Stimulated activated naive CD8-positive, alpha-beta T cell treated with anti-CD3 and anti-CD28 coated beads, Interleukin-15, Interleukin-2, amounts not matched to agents 100 ng/mL and 50 ng/mL, for 24 hours (primary cell): ENCODE results near the gene GOLGA2.

Source experiments
- H3K27ac Mint-ChIP-seq: one replicate; pipeline ENCODE4 v1.8.0; 2021; ENCODE audit warnings: mild to moderate bottlenecking, mixed read lengths
- H3K27me3 Mint-ChIP-seq: one replicate; pipeline ENCODE4 v1.8.0; 2021; ENCODE audit warnings: mixed read lengths
- H3K36me3 Mint-ChIP-seq: one replicate; pipeline ENCODE4 v1.8.0; 2021; ENCODE audit warnings: low read depth, mixed read lengths
- H3K4me1 Mint-ChIP-seq: one replicate; pipeline ENCODE4 v1.8.0; 2021; ENCODE audit warnings: low read depth, mixed read lengths
- H3K4me3 Mint-ChIP-seq: one replicate; pipeline ENCODE4 v1.8.0; 2021; ENCODE audit warnings: mild to moderate bottlenecking, mixed read lengths
- H3K9me3 Mint-ChIP-seq: one replicate; pipeline ENCODE4 v1.8.0; 2021; ENCODE audit warnings: mixed read lengths

GOLGA2 gene

DNA sequence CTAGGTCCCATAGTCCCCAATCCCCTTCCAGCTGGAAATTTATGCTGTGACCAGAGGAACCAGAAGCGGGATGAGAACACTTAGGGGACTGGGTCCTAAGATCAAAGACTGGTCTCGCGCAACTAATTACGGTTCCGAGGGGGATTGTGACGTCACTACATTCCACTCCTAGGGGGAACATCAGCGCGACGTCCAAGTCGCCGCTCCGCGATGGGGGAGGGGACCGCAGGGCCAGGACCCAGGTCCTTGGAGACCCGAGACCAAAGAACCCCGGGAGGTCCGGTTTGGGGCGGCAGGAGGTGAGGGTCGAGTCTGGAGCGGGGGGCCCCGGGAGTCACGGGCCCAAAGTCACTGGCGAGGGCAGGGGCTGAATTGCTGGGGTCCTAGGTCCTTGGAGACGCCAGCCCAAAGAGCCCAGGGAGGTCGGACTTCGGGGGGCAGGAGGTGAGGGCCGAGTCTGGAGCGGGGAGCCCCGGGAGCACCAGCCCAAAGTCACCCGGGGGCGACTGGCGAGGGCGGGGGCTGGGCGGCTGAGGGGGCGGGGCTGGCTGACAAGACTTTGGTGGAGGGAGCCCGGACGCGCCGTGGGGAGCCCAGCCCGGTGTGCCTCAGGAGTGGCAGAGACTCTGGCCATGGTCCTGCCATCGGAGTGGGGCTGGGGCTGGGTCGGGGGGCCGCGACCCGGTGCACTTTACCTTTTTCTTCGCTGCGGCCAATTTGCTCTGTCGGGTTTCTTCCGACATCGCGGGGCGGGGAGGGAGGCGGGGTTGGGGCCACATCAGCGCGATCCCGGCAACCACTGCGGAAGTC is at the start of gene GOLGA2:
TSS of gene GOLGA2 (minus strand) at position 810 of the 810 bp plus-strand sequence. CDS start at position 779, 31 bp downstream.
- Mint-ChIP-seq H3K27ac (peak within 1 kb of the TSS; percentile 97), H3K27me3 (no peaks in the 10 kb centered on the region), H3K4me1 (peaks cover 47% of the 10 kb centered on the region), H3K36me3 (peaks cover 10% of the 10 kb centered on the region), H3K9me3 (no peaks in the 10 kb centered on the region), H3K4me3 (peak within 1 kb of the TSS; percentile 97)

DNA sequence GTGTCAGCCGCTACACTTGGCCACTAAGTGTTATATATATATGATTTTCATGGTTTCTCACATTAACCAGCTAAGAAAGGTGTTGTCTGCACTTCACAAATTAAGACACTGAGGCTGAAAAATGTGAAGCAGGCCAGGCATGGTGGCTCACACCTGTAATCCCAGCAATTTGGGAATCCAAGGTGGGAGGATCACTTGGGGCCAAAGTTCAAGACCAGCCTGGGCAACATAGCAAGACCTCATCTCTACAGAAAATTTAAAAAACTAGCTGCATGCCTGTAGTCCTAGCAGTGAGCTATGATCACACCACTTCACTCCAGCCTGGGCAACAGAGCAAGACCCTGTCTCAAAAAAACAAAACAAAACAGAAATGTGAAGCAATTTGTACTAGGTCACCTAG is 48.6 kb upstream of the GOLGA2 start:
- peak overlapping the region; percentile 52 for H3K27ac Mint-ChIP-seq
- H3K36me3 Mint-ChIP-seq, result peaks cover 23% of the 10 kb centered on the region
- no peaks in the 10 kb centered on the region for H3K27me3 Mint-ChIP-seq
- no peaks in the 10 kb centered on the region for H3K9me3 Mint-ChIP-seq
- H3K4me3 Mint-ChIP-seq, result peak overlapping the region; percentile 93
- peaks cover 24% of the 10 kb centered on the region for H3K4me1 Mint-ChIP-seq

- Mint-ChIP-seq H3K27me3 (no peaks in the 10 kb centered on the region), H3K9me3 (no peaks in the 10 kb centered on the region), H3K4me3 (peak overlapping the region; percentile 93), H3K36me3 (peaks cover 23% of the 10 kb centered on the region), H3K4me1 (peaks cover 24% of the 10 kb centered on the region), H3K27ac (peak overlapping the region; percentile 98)
These were observed 48.0 kb upstream of the GOLGA2 start for GRCh38 chr9:128323791-128324190.

GRCh38 chr9:128323212-128323730 is 47.5 kb upstream of the GOLGA2 start:
- peak overlapping the region; percentile 93 for H3K4me3 Mint-ChIP-seq
- no peaks in the 10 kb centered on the region for H3K9me3 Mint-ChIP-seq
- H3K4me1 Mint-ChIP-seq, result peaks cover 24% of the 10 kb centered on the region
- no peaks in the 10 kb centered on the region for H3K27me3 Mint-ChIP-seq
- peak overlapping the region; percentile 98 for H3K27ac Mint-ChIP-seq
- peaks cover 23% of the 10 kb centered on the region for H3K36me3 Mint-ChIP-seq

- no peaks in the 10 kb centered on the region for H3K9me3 Mint-ChIP-seq
- peak within 1 kb of the TSS; percentile 93 for H3K4me3 Mint-ChIP-seq
- peak within 1 kb of the TSS; percentile 98 for H3K27ac Mint-ChIP-seq
- peaks cover 19% of the 10 kb centered on the region for H3K36me3 Mint-ChIP-seq
- peaks cover 24% of the 10 kb centered on the region for H3K4me1 Mint-ChIP-seq
- H3K27me3 Mint-ChIP-seq, result no peaks in the 10 kb centered on the region
These were observed 46.8 kb upstream of the GOLGA2 start, which contains the start of the genes COQ4 and TRUB2 for GRCh38 chr9:128322404-128323211. COQ4 (plus strand) TSS chr9:128322839; CDS start chr9:128322859, 20 bp downstream. TRUB2 (minus strand) TSS chr9:128322447; CDS start chr9:128322408, 39 bp downstream.

GRCh38 chr9:128321879-128322403 is 46.1 kb upstream of the GOLGA2 start:
- Mint-ChIP-seq H3K4me1 (peaks cover 24% of the 10 kb centered on the region), H3K27me3 (no peaks in the 10 kb centered on the region), H3K9me3 (no peaks in the 10 kb centered on the region), H3K36me3 (peaks cover 18% of the 10 kb centered on the region), H3K4me3 (peak overlapping the region; percentile 93), H3K27ac (peak overlapping the region; percentile 98)

- H3K9me3 Mint-ChIP-seq, result no peaks in the 10 kb centered on the region
- peak overlapping the region; percentile 93 for H3K4me3 Mint-ChIP-seq
- peaks cover 24% of the 10 kb centered on the region for H3K36me3 Mint-ChIP-seq
- no peaks in the 10 kb centered on the region for H3K27me3 Mint-ChIP-seq
- H3K4me1 Mint-ChIP-seq, result peaks cover 24% of the 10 kb centered on the region
- no peak overlapping the region for H3K27ac Mint-ChIP-seq
These were observed 45.5 kb upstream of the GOLGA2 start for GRCh38 chr9:128321343-128321742.

- Mint-ChIP-seq H3K27me3 (no peaks in the 10 kb centered on the region), H3K4me3 (no peak overlapping the region), H3K36me3 (peaks cover 16% of the 10 kb centered on the region), H3K9me3 (no peaks in the 10 kb centered on the region), H3K27ac (no peak overlapping the region), H3K4me1 (no peaks in the 10 kb centered on the region)
These were observed 41.8 kb upstream of the GOLGA2 start for GRCh38 chr9:128317629-128318028.

DNA sequence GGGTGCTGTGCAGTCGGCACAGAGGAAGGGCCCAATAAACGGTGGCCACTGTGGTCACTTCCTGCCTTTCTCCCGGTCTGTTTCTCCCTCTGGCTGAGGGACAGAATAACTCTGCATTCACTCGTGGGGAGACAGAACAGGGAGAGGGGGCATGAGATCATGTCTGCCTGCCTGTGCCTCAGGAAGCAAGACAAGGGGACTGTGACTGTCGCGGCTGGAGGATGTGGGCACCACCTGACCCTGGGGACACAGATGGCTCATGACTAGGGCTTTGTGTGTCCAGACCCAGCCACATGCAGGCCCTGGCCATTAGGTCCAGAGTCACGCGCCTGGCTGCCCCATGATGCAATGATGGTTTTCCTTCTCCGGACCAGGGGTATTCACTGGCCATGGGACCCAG is 40.6 kb upstream of the GOLGA2 start:
- H3K9me3 Mint-ChIP-seq, result no peaks in the 10 kb centered on the region
- peaks cover 18% of the 10 kb centered on the region for H3K36me3 Mint-ChIP-seq
- no peak overlapping the region for H3K27ac Mint-ChIP-seq
- no peak overlapping the region for H3K4me3 Mint-ChIP-seq
- H3K4me1 Mint-ChIP-seq, result no peaks in the 10 kb centered on the region
- no peaks in the 10 kb centered on the region for H3K27me3 Mint-ChIP-seq

DNA sequence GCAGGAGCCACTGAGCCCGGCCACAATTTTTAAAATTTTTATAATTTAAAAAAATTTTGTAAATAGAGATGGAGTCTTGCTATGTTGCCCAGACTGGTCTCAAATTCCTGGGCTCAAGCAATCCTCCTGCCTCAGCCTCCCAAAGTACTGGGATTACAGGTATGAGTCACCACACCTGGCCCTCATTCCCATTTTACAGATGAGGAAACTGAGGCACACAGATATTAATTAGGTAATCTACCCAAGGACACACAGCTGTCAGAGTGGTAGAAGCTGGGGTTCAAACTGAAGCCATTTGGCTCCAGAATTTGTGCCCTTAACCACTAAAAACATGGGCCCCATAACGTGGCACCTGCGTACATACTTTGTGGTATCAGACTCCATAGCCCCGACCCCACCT is 38.9 kb upstream of the GOLGA2 start:
- Mint-ChIP-seq H3K4me1 (no peaks in the 10 kb centered on the region), H3K27ac (no peak overlapping the region), H3K27me3 (no peaks in the 10 kb centered on the region), H3K9me3 (no peaks in the 10 kb centered on the region), H3K36me3 (peaks cover 28% of the 10 kb centered on the region), H3K4me3 (no peak overlapping the region)

DNA sequence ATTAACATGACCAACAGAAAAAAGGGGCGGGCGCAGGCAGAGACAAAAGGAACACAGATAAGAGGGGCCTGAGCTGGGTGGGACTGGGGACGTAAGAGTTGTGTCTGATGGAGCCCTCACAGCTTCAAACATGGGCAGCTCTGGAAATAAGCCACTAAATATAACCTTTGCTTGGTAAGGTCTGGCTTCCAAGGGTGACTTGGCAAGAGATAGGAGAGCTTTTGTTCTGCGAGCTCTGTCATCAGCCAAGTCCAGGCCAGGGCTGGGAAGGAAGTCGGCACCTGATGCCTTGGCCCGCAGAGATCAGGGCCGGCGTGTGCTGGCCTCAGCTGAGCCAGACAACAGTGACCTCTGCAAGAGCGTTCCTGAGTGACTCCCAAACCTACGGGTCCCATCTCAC is 34.7 kb upstream of the GOLGA2 start:
- Mint-ChIP-seq H3K4me1 (no peaks in the 10 kb centered on the region), H3K27me3 (no peaks in the 10 kb centered on the region), H3K27ac (no peak overlapping the region), H3K4me3 (no peak overlapping the region), H3K36me3 (peaks cover 35% of the 10 kb centered on the region), H3K9me3 (no peaks in the 10 kb centered on the region)

DNA sequence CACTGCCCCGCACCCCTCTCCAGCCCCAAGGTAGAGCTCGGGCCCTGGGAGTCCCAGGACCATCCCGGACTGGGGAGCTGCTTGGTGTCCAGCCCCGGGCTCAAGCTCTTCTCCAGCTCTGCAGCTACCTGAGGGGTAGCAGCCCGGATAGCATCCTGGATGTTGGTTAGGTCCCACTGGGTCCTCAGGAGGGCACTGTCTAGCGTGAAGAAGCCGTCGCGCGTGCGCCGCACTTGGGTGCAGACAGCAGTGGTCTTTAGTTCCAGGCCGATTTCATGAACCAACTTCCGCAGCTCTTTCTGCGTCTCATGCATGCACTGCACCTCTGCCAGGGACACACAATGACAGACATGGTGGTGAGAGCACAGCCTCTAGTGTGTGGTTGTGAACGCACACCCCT is 33.7 kb upstream of the GOLGA2 start:
- Mint-ChIP-seq H3K27ac (no peak overlapping the region), H3K4me3 (no peak overlapping the region), H3K36me3 (peaks cover 35% of the 10 kb centered on the region), H3K4me1 (no peaks in the 10 kb centered on the region), H3K9me3 (no peaks in the 10 kb centered on the region), H3K27me3 (no peaks in the 10 kb centered on the region)

GRCh38 chr9:128304971-128305288 is 29.1 kb upstream of the GOLGA2 start:
- no peak overlapping the region for H3K4me3 Mint-ChIP-seq
- no peaks in the 10 kb centered on the region for H3K9me3 Mint-ChIP-seq
- peaks cover 16% of the 10 kb centered on the region for H3K36me3 Mint-ChIP-seq
- H3K4me1 Mint-ChIP-seq, result no peaks in the 10 kb centered on the region
- no peak overlapping the region for H3K27ac Mint-ChIP-seq
- no peaks in the 10 kb centered on the region for H3K27me3 Mint-ChIP-seq

DNA sequence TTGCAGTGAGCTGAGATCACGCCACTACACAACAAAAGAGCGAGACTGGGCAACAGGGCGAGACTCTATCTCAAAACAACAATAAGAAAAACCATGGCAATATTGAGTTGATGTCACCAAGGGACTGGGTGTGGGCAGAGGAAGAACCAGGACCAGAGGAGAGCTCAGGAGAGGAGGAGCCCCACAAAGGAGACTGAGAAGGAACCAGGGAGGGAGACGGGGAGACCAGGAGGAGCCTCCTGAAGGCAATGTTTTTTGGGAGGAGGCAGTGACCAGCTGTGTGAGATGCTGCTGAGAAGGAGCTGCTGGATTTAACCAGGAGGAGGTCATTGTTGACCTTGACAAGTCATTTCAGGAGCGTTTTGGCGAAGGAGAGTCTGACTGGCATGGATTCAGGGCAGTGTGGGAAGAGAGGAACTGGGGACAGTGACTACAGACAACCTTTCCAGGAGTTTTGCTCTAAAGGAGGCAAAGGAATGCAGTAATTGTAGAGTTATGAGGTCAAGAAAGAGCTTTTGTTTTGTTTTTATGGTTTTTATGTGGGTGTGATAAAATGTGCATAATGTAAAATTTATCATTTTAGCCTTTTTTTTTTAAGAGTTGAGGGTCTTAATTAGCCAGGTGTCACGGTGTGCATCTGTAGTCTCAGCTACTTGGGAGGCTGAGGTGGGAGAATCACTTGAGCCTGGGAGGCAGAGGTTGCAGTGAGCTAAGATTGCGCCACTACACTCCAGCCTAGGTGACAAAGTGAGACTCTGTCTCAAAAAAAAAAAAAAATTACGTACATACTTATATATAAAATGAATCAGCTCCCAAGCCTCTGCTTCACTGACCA is 28.5 kb upstream of the GOLGA2 start:
- H3K27ac Mint-ChIP-seq, result no peak overlapping the region
- H3K4me1 Mint-ChIP-seq, result no peaks in the 10 kb centered on the region
- no peak overlapping the region for H3K4me3 Mint-ChIP-seq
- H3K27me3 Mint-ChIP-seq, result no peaks in the 10 kb centered on the region
- H3K36me3 Mint-ChIP-seq, result peaks cover 12% of the 10 kb centered on the region
- no peaks in the 10 kb centered on the region for H3K9me3 Mint-ChIP-seq
